SK-N-SH (cell line): ENCODE data around the gene GTPBP8. TPM values are rescaled to one million over a fixed set of nuclear protein-coding genes. Genes with fewer than 3 reads are reported as not detected.

Source experiments
- CTCF ChIA-PET: fragments of 300-600, 350-600 bp; formaldehyde crosslinking; extraction: SDS; loops from one replicate; lab custom pipeline; 2021; lab: Yijun Ruan, JAX
- POLR2A ChIA-PET: fragments of 350-600 bp; sonication (Branson Sonifier 250); formaldehyde crosslinking; extraction: SDS; loops from one replicate; lab custom pipeline; 2020; ENCODE audit warnings: antibody characterized with exemption, inconsistent platforms; lab: Yijun Ruan, JAX
- DNase-seq: peaks from one replicate; pipeline ENCODE4 v3.0.0; 2012
- H2AFZ ChIP-seq: fragments of 200-600 bp; sonication (generic); 2 replicates; pipeline ENCODE4 v1.8.1; 2016; ENCODE audit warnings: antibody characterized with exemption, mild to moderate bottlenecking, low read depth
- H3F3A ChIP-seq: fragments of 200-600 bp; sonication (generic); replicated peaks from 2 replicates; pipeline ENCODE3; 2016; ENCODE audit warnings: antibody characterized with exemption, mild to moderate bottlenecking; ENCODE audit not compliant: insufficient read depth
- H3K27ac ChIP-seq, 2 experiments: fragments of 200-500 bp in 1 of 2; fragments of 200-600 bp in 1 of 2; sonication (Bioruptor generic) in 1 of 2; sonication (generic), shearing (Covaris generic) in 1 of 2; 2 replicates each; pipeline versions ENCODE4 v1.5.1 to v1.6.1; 2014 to 2016; ENCODE audit warnings: low read depth in 2 of 2, inconsistent platforms in 1 of 2, low read length in 1 of 2, mild to moderate bottlenecking in 1 of 2, mixed read lengths in 1 of 2
- H3K27me3 ChIP-seq: fragments of 200-600 bp; sonication (generic), shearing (Covaris generic); 2 replicates; pipeline ENCODE4 v1.6.1; 2016; ENCODE audit warnings: mixed run types; ENCODE audit not compliant: insufficient read depth
- H3K36me3 ChIP-seq, 2 experiments: fragments of 200-500 bp in 1 of 2; fragments of 200-600 bp in 1 of 2; sonication (Bioruptor generic) in 1 of 2; sonication (generic) in 1 of 2; replicated peaks in 1 of 2; 2 replicates each; pipeline versions ENCODE3 to v1.5.1; 2014 to 2016; ENCODE audit warnings: low read length in 1 of 2, mild to moderate bottlenecking in 1 of 2; ENCODE audit not compliant: insufficient read depth in 2 of 2, control insufficient read depth in 1 of 2
- H3K4me1 ChIP-seq, 2 experiments: fragments of 200-500 bp in 1 of 2; fragments of 200-600 bp in 1 of 2; sonication (Bioruptor generic) in 1 of 2; sonication (generic), shearing (Covaris generic) in 1 of 2; 2 replicates each; pipeline versions ENCODE4 v1.5.1 to v1.6.1; 2014 to 2016; ENCODE audit warnings: low read depth in 1 of 2, low read length in 1 of 2, mixed run types in 1 of 2; ENCODE audit not compliant: insufficient read depth in 2 of 2, control insufficient read depth in 1 of 2
- H3K4me2 ChIP-seq: fragments of 200-600 bp; sonication (generic), shearing (Covaris generic); 2 replicates; pipeline ENCODE4 v1.6.1; 2017; ENCODE audit warnings: mixed run types
- H3K4me3 ChIP-seq, 2 experiments: fragments of 200-500 bp in 1 of 2; fragments of 200-600 bp in 1 of 2; sonication (Bioruptor generic) in 1 of 2; sonication (generic), shearing (Covaris generic) in 1 of 2; 2 replicates each; pipeline versions ENCODE4 v1.5.1 to v1.8.1; 2014 to 2016; ENCODE audit warnings: low read depth in 2 of 2, inconsistent platforms in 1 of 2, low read length in 1 of 2, mild to moderate bottlenecking in 1 of 2, mixed read lengths in 1 of 2, moderate library complexity in 1 of 2
- H3K79me2 ChIP-seq: fragments of 200-600 bp; sonication (generic); 2 replicates; pipeline ENCODE4 v1.8.1; 2017; ENCODE audit warnings: mild to moderate bottlenecking; ENCODE audit not compliant: insufficient read depth
- H3K9ac ChIP-seq: fragments of 200-600 bp; sonication (generic); 2 replicates; pipeline ENCODE4 v1.6.1; 2017; ENCODE audit warnings: mixed run types
- H3K9me2 ChIP-seq: fragments of 200-600 bp; sonication (generic); 2 replicates; pipeline ENCODE4 v1.6.1; 2017; ENCODE audit warnings: mixed run types
- H3K9me3 ChIP-seq: fragments of 200-600 bp; sonication (generic); 2 replicates; pipeline ENCODE4 v1.6.1; 2017; ENCODE audit warnings: mixed run types, mild to moderate bottlenecking, moderate library complexity
- H4K20me1 ChIP-seq: fragments of 200-600 bp; sonication (generic); 2 replicates; pipeline ENCODE4 v1.6.1; 2017; ENCODE audit warnings: mild to moderate bottlenecking, mixed run types; ENCODE audit not compliant: insufficient read depth
- CHD2 ChIP-seq: fragments of 150-350 bp; IDR thresholded peaks from 2 replicates; pipeline ENCODE4 v1.6.1; 2018; ENCODE audit warnings: low read length; ENCODE audit not compliant: partially characterized antibody
- GABPA ChIP-seq: IDR thresholded peaks from 2 replicates; pipeline ENCODE4 v1.4.0; 2012; ENCODE audit warnings: low read depth, mild to moderate bottlenecking
- JUND ChIP-seq: IDR thresholded peaks from 2 replicates; pipeline ENCODE4 v1.4.0; 2012
- MXI1 ChIP-seq: IDR thresholded peaks from 2 replicates; pipeline ENCODE4 v1.6.1; 2012; ENCODE audit warnings: mild to moderate bottlenecking, low read depth, low read length, improper control_type of control experiment
- NFIC ChIP-seq: IDR thresholded peaks from 2 replicates; pipeline ENCODE4 v1.4.0; 2012; ENCODE audit warnings: borderline replicate concordance
- NRF1 ChIP-seq: IDR thresholded peaks from 2 replicates; pipeline ENCODE4 v1.6.1; 2012; ENCODE audit warnings: low read depth, mild to moderate bottlenecking, low read length
- POLR2AphosphoS5 ChIP-seq: IDR thresholded peaks from 2 replicates; pipeline ENCODE4 v1.6.1; 2012; ENCODE audit warnings: low read depth, low read length
- RAD21 ChIP-seq: IDR thresholded peaks from 2 replicates; pipeline ENCODE4 v1.6.1; 2012; ENCODE audit warnings: mild to moderate bottlenecking, low read length
- RCOR1 ChIP-seq: fragments of 150-350 bp; IDR thresholded peaks from 2 replicates; pipeline ENCODE4 v1.6.1; 2017; ENCODE audit warnings: antibody characterized with exemption, low read length
- REST ChIP-seq: IDR thresholded peaks from 2 replicates; pipeline ENCODE4 v1.6.1; 2012; ENCODE audit warnings: mild to moderate bottlenecking, low read depth, low read length, moderate library complexity
- RFX5 ChIP-seq: IDR thresholded peaks from 2 replicates; pipeline ENCODE4 v1.6.1; 2012; ENCODE audit warnings: mild to moderate bottlenecking, improper control_type of control experiment, low read length
- RXRA ChIP-seq: IDR thresholded peaks from 2 replicates; pipeline ENCODE4 v1.4.0; 2012; ENCODE audit warnings: low read depth, mild to moderate bottlenecking, borderline replicate concordance
- SIN3A ChIP-seq: IDR thresholded peaks from 2 replicates; pipeline ENCODE4 v1.6.1; 2012; ENCODE audit warnings: low read depth, mild to moderate bottlenecking, low read length, moderate library complexity, borderline replicate concordance
- TAF1 ChIP-seq: IDR thresholded peaks from 2 replicates; pipeline ENCODE4 v1.6.1; 2012; ENCODE audit warnings: low read depth, mild to moderate bottlenecking, low read length, moderate library complexity, borderline replicate concordance
- TEAD4 ChIP-seq: IDR thresholded peaks from 2 replicates; pipeline ENCODE4 v1.4.0; 2012; ENCODE audit warnings: mild to moderate bottlenecking, borderline replicate concordance; ENCODE audit not compliant: insufficient read depth
- USF1 ChIP-seq: IDR thresholded peaks from 2 replicates; pipeline ENCODE4 v1.4.0; 2012; ENCODE audit warnings: low read depth, borderline replicate concordance
- YY1 ChIP-seq: IDR thresholded peaks from 2 replicates; pipeline ENCODE4 v1.4.0; 2012; ENCODE audit warnings: low read depth, mild to moderate bottlenecking
- ZBTB33 ChIP-seq: IDR thresholded peaks from 2 replicates; pipeline ENCODE4 v1.4.0; 2012; ENCODE audit warnings: low read depth, borderline replicate concordance
- polyA plus RNA-seq, 3 experiments: library from polyadenylated mRNA; depleted of rRNA; stranded (reverse); fragments of >200 nt; gene quantifications; 2 replicates each; pipeline ENCODE4 v1.2.3, GENCODE V29; 2012
- TF ChIP-seq, protein P1 (sequence below): fragments of 150-350 bp; IDR thresholded peaks from 2 replicates; pipeline ENCODE4 v1.6.1; 2017; ENCODE audit warnings: antibody characterized with exemption, low read length, low read depth, borderline replicate concordance

Gene GTPBP8
- polyA plus RNA-seq, 1 of the 3 experiments (the other 2 are of a cell fraction): 20.1 TPM

DNA sequence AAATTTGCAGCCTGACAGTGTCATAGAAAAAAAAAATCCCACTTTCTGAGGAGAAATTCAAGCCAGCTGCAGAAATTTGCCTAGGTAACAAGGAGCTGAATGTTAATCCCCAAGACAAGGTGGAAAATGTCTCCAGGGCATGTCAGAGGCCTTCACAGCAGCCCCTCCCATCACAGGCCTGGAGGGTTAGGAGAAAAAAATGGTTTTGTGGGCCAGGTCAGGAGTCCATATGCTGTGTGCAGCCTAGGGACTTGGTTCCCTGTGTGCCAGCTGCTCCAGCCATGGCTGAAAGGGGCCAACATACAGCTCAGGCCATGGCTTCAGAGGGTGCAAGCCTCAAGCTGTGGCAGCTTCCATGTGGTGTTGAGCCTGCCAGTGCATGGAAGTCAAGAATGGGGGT, 27.1 kb upstream of the GTPBP8 start:
- H3K4me3 ChIP-seq: no peak overlapping the region
- TF ChIP-seq GABPA (no peak), TEAD4 (no peak), RFX5 (no peak), ZBTB33 (no peak), CHD2 (no peak), RXRA (no peak), JUND (no peak), MXI1 (no peak), YY1 (no peak), NFIC (no peak), TAF1 (no peak), RCOR1 (no peak), USF1 (no peak), SIN3A (no peak), POLR2AphosphoS5 (no peak), REST (no peak), RAD21 (no peak), NRF1 (no peak)
- TF ChIP-seq, protein P1, sequence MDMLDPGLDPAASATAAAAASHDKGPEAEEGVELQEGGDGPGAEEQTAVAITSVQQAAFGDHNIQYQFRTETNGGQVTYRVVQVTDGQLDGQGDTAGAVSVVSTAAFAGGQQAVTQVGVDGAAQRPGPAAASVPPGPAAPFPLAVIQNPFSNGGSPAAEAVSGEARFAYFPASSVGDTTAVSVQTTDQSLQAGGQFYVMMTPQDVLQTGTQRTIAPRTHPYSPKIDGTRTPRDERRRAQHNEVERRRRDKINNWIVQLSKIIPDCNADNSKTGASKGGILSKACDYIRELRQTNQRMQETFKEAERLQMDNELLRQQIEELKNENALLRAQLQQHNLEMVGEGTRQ: no peak
- no peaks in the 10 kb centered on the region for H3F3A ChIP-seq
- H3K9me2 ChIP-seq: no peaks in the 10 kb centered on the region
- H3K27ac ChIP-seq: no peak overlapping the region
- CTCF ChIA-PET: interaction anchor here (0.6 kb wide), 1 partner anchor 770 kb away, joined by 3 read pairs; no protein-coding TSS in a partner anchor
- H3K4me2 ChIP-seq: no peak overlapping the region
- H3K9me3 ChIP-seq: no peaks in the 10 kb centered on the region; the same call in 1 of the 2 replicates
- DNase-seq: no peak
- H2AFZ ChIP-seq: no peak overlapping the region
- H3K4me1 ChIP-seq: no peaks in the 10 kb centered on the region
- H4K20me1 ChIP-seq: no peaks in the 10 kb centered on the region
- no peak overlapping the region for H3K9ac ChIP-seq
- H3K27me3 ChIP-seq: no peaks in the 10 kb centered on the region
- POLR2A ChIA-PET: no interaction called here
- no peaks in the 10 kb centered on the region for H3K79me2 ChIP-seq
- H3K36me3 ChIP-seq: no peaks in the 10 kb centered on the region
